HL-60 (cell line): ENCODE results near the gene TRABD.
"Not testable (repeated sequence)": the region's sequence is repeated elsewhere in the genome, so short reads cannot be mapped to it uniquely, and the experiment has no call there.

Experiments used
- DNase-seq, 2 experiments: peaks; one replicate each; pipeline ENCODE4 v3.0.0-alpha.2; 2010 to 2020; ENCODE audit warnings: low read depth in 1 of 2, low spot score in 1 of 2
- H3K27ac ChIP-seq: fragments of 250-450 bp; sonication (Bioruptor Pico); replicated peaks from 2 replicates; pipeline ENCODE4 v1.5.1; 2020; ENCODE audit warnings: mild to moderate bottlenecking, moderate library complexity
- H3K27me3 ChIP-seq: fragments of 250-450 bp; sonication (Bioruptor Pico); 2 replicates; pipeline ENCODE4 v1.5.1; 2021; ENCODE audit warnings: mild to moderate bottlenecking, moderate library complexity; ENCODE audit not compliant: insufficient read depth, poor library complexity, severe bottlenecking
- H3K4me3 ChIP-seq: replicated peaks from 2 replicates; pipeline ENCODE4 v1.5.1; 2011; ENCODE audit warnings: mild to moderate bottlenecking, control low read depth, low read length; ENCODE audit not compliant: insufficient read depth
- CTCF ChIP-seq: IDR thresholded peaks from one replicate; pipeline ENCODE4 v1.5.1; 2011; ENCODE audit warnings: low read length, control low read depth, inconsistent platforms; ENCODE audit not compliant: insufficient read depth
- GABPA ChIP-seq: IDR thresholded peaks from 2 replicates; pipeline ENCODE4 v1.6.1; 2012; ENCODE audit warnings: low read depth
- POLR2AphosphoS5 ChIP-seq: IDR thresholded peaks from 2 replicates; pipeline ENCODE4 v1.6.1; 2012; ENCODE audit warnings: low read depth
- REST ChIP-seq: IDR thresholded peaks from 2 replicates; pipeline ENCODE4 v1.6.1; 2012; ENCODE audit warnings: low read depth; ENCODE audit not compliant: insufficient replicate concordance
- SPI1 ChIP-seq: IDR thresholded peaks from 2 replicates; pipeline ENCODE4 v1.6.1; 2012; ENCODE audit warnings: low read depth, mild to moderate bottlenecking, borderline replicate concordance

Gene TRABD

GRCh38 chr22:50144005-50144614 is 41.6 kb upstream of the TRABD start:
- no peak for TF ChIP-seq GABPA
- no peak for TF ChIP-seq REST
- no peak for TF ChIP-seq SPI1
- TF ChIP-seq POLR2AphosphoS5: no peak
- no peak for TF ChIP-seq CTCF
- H3K27ac ChIP-seq: peak overlapping the region; percentile 50
- H3K27me3 ChIP-seq: no peaks in the 10 kb centered on the region
- DNase-seq: no peak
- no peak overlapping the region for H3K4me3 ChIP-seq

- no peak for DNase-seq
- TF ChIP-seq POLR2AphosphoS5 (no peak), CTCF (no peak), SPI1 (no peak), REST (no peak), GABPA (no peak)
- Histone ChIP-seq H3K27ac (peak overlapping the region; percentile 64), H3K27me3 (no peaks in the 10 kb centered on the region), H3K4me3 (no peak overlapping the region)
Measured at GRCh38 chr22:50145721-50146438, 39.8 kb upstream of the TRABD start.

- TF ChIP-seq CTCF (peak; percentile 92), SPI1 (no peak)
- Histone ChIP-seq H3K4me3 (no peak overlapping the region), H3K27ac (peak overlapping the region; percentile 64), H3K27me3 (no peaks in the 10 kb centered on the region)
- peak; percentile 57 to 82 for DNase-seq
Measured at GRCh38 chr22:50146439-50147238, 39.1 kb upstream of the TRABD start.

- H3K4me3 ChIP-seq: not testable (repeated sequence)
- peak overlapping the region; percentile 76 for H3K27ac ChIP-seq
- peak in 1 of 2 experiments; percentile 77 for DNase-seq
Measured at GRCh38 chr22:50147258-50148165, 38.2 kb upstream of the TRABD start.

More at GRCh38 chr22:50147258-50148165, 38.2 kb upstream of the TRABD start:
- not testable (repeated sequence) for H3K27me3 ChIP-seq
